ENCODE results near the gene MRPS26.
"Not testable (repeated sequence)": the region's sequence is repeated elsewhere in the genome, so short reads cannot be mapped to it uniquely, and the experiment has no call there.

Gene MRPS26

DNA sequence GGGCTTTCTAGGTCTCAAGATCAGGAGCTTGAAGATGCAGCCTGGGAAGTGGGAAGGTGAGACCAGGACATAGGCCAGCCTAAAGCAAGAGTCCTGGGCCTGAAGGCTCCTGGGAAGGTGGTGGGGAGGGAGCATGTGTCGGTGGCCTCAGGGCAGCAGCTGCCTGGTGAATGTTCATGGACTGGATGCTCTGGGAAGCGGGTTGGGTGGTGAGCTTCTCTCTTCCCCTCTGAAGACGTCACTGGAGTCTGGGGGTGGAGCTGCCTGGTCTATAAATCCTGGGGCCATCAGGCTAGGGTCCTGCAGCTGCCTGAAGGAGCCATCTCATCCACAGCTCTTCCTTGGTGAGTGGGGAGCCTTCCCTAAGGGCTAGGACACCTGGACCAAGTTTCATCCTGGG is 2.5 kb upstream of the MRPS26 start, which contains the start of gene GNRH2:
Gene GNRH2 (plus strand): TSS at position 301 of the 400 bp plus-strand sequence. CDS start 793 bp downstream, outside the sequence.
- no peak for DNase-seq

- DNase-seq, result no peak
Observed at GRCh38 chr20:3044336-3044965, 1.4 kb upstream of the MRPS26 start.

GRCh38 chr20:3045042-3045815 is 623 bp upstream of the MRPS26 start:
- DNase-seq, result peak; percentile 62

GRCh38 chr20:3046677-3047462 is 1.0 kb downstream of the MRPS26 start:
- DNase-seq, result peak; percentile 66

- DNase-seq, result no peak
Observed at GRCh38 chr20:3047486-3048419, 1.9 kb downstream of the MRPS26 start.

DNA sequence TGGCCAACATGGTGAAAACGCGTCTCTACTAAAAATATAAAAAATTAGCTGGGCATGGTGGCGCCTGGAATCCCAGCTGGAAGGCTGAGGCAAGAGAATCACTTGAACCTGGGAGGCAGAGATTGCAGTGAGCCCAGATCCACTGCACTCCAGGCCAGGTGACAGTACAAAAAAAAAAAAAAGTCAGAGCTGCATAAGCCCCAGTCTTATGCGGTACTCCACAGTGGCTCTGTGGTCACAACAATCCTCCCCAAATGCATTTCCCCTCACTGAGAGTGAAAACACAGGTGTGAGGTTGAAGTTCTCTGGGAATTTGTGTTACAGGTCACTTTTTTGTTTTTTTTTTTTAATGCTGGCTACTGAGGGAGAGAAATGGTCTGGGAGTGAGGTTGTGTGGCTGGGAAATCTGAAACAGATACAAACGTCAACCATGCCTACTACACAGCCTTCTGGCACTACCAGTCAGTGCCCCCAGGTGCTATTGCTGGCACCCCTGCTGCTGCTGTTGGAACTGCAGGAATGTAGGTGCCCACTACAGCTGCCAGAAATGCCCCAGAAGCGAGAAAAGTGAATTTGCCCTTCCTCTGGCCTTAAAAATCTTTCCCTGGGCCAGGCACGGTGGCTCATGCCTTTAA is 5.7 kb downstream of the MRPS26 start:
- DNase-seq, result no peak

DNA sequence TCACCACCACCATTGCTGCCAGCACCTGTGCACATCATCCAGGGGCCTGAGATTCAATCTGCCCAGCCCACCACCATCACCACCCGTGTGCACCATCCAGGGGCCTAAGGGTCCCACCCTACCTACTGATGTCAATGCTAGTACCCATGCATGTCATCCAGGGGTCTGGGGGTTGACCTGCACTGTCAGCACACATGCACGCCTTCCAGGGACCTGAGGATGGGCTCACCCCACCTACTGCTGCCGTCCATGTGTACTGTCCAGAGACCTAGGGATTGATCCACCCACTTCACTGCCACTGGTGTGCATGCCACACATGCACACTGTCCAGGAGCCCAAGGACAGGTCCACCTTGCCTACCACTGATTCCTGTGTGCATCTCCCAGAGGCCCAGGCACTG is 13.6 kb downstream of the MRPS26 start:
- DNase-seq, result no peak

DNA sequence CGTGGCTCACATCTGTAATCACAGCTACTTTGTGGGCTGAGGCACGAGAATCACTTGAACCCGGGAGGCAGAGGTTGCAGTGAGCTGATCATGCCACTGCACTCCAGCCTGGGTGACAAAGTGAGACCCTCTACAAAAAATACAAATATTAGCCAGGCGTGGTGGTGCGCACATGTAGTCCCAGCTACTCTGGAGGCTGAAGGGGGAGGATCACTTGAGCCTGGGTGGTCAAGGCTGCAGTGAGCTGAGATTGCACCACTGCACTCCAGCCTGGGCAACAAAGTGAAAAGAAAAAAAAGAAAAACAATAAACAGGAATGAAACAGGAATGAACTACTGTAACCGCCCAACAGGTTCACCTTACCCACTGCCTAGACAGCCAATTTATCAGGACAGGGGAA is 18.3 kb downstream of the MRPS26 start:
- not testable (repeated sequence) for DNase-seq

- DNase-seq, result no peak
Observed at GRCh38 chr20:3067139-3068014, 21.5 kb downstream of the MRPS26 start.

DNA sequence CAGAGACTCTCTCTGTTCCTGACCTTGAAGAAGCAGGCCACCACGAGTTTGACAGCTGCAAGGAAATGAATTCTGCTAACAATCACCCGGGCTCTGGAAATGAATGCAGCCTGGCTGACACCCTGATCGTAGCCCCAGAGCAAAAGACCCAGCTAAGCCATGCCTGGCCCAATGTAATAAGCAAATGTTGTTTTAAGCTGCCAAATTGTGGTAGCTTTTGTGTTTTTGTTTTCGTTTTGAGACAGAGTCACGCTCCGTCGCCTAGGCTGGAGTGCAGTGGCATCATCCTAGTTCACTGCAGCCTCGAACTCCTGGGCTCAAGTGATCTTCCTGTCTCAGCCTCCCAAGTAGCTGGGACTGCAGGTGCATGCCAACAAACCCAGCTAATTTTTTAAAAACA is 22.2 kb downstream of the MRPS26 start:
- no peak for DNase-seq

- peak; percentile 36 for DNase-seq
Observed at GRCh38 chr20:3068986-3069900, 23.4 kb downstream of the MRPS26 start.

DNA sequence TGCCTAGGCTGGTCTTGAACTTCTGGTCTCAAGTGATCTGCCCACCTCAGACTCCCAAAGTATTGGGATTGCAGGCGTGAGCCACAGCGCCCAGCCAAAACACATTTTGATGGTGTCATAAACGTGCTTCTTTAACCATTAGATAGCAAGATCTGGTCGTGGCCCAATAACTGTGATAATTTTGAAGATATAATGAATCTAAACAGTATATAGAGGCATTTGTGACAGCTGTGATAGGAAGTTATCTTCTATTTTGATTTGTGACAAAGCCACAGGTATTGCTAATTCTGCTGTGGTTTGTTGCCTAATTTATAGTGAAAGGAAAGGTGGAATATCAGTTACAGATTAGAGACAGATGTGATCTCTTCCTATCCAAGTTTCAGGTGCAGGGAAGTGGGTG is 24.9 kb downstream of the MRPS26 start:
- DNase-seq, result no peak

DNA sequence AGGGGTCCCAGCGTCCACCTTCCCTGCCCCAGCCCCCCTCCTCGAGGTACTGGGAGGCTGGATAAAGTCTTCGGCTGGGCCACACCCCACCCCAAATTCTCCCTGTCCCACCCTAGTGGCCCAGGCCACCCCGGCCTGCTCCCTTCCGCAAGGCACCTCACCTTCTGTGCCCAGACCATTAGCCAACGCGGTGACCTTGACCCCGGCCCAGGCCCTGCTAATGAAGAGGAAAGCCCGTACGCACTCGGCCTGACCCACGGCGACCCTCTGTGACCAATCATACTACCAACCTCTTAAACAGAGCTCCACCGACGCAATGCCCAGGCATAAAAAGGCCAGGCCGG is 25.4 kb downstream of the MRPS26 start:
- no peak for DNase-seq

GRCh38 chr20:3071610-3072529 is 26.0 kb downstream of the MRPS26 start, which contains the start of gene OXT:
OXT (plus strand) TSS chr20:3071620; CDS start chr20:3071656, 36 bp downstream.
- no peak for DNase-seq

DNA sequence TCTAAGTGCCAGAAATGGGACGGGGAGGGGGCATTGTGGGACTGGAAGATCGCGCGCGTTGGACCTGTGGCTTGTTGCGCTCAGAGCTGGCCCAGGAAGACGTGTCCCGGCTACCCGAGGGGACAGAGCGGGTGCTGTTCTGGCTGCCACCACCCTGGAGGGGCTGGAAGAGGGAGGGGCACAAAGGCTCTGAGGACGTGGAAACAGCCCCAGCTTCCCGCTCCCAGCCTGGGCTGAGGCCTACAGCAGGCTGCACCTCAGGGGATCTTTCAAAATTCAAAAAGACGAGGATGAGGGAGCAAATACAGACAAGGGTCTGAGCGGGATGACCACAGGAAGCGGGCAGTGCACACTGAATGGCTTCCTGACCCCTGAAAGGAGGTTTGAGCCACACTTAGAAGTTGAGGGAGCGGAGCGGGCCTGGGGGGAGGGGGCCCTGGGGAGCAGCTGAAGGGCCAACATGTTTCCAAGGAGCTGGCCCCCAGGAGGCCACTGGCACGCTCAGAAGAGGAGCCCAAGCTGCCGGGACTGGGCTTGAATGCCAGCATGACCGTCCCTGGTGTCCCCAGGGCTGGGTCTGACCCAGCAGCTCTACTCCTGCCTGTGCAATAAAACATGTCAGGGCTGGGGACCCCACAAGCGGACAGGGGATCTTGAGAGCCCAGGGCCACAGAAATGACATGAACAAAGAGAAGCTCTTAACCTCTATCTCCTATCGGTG is 26.8 kb downstream of the MRPS26 start:
- no peak for DNase-seq

DNA sequence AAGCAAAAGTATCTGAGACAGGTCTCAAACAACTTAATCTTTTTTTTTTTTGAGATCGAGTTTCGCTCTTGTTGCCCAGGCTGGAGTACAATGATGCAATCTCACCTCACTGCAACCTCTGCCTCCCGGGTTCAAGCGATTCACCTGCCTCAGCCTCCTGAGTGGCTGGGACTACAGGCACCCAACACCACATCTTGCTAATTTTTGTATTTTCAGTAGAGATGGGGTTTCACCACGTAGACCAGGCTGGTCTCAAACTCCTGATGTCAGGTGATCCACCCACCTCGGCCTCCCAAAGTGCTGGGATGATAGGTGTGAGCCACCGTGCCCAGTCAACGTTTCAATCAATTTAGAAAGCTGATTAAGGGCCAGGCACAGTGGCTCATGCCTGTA is 27.4 kb downstream of the MRPS26 start:
- DNase-seq, result not testable (repeated sequence)

DNA sequence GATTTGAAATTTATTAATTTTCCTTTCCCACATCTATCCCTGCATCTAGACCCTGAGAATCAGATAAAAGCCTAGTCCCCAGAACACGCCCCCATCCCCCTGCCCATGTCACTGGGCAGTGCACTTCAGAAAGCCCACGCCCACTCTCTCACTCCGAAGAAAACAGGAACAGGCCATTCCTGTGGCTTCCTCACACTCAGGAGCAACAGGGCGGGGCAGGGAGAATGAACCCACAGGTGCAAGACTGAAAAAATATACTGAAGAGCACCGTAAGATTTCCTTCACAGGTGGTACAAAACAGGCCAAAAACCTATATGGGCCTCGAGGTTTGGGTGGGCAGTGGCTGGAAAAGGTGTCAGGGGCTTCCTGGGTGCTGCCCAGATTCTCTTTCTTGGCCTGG is 29.0 kb downstream of the MRPS26 start:
- DNase-seq, result no peak

DNA sequence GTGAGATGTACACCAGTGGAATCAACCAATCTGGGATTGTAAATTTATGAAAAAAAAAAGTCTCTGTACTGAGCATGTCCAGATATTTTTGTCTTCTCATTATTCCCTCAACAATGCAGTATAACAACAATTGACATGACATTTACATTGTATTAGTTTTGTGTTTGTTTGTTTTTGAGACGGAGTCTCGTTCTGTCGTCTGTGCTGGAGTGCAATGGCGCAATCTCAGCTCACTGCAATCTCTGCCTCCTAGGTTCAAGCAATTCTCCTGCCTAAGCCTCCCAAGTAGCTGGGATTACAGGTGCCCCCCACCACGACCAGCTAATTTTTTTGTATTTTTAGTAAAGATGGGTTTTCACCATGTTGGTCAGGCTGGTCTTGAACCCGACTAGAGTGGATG is 29.5 kb downstream of the MRPS26 start:
- not testable (repeated sequence) for DNase-seq

Measured in NCI-H2029 (cell line).